IMR-90 (cell line): ENCODE measurements around the gene MRPL38. TPM values are rescaled to one million over a fixed set of nuclear protein-coding genes. Genes with fewer than 3 reads are reported as not detected.

ENCODE experiments used
- ATAC-seq: fragments of 200-7000 bp; cut with Tn5 transposase; 2 replicates; pipeline ENCODE4 v1.9.1; 2020; ENCODE audit warnings: low read depth, mild to moderate bottlenecking, moderate library complexity
- BruUV-seq: library from RNA; stranded (reverse); fragments of 400-500 nt; replicated peaks from 2 replicates; lab custom pipeline; 2021; lab: Mats Ljungman, UMichigan
- CTCF ChIA-PET: fragments of 300-600 bp; formaldehyde crosslinking; extraction: SDS; loops from one replicate; lab custom pipeline; 2021; ENCODE audit warnings: antibody characterized with exemption; lab: Yijun Ruan, JAX
- POLR2A ChIA-PET: fragments of 300-600 bp; sonication (Branson Sonifier 250); formaldehyde crosslinking; loops from one replicate; lab custom pipeline; 2022; ENCODE audit warnings: antibody characterized with exemption; ENCODE audit not compliant: unreplicated experiment; lab: Charles Lee
- DNase-seq: peaks from one replicate; pipeline ENCODE4 v3.0.0; 2013
- H2AFZ ChIP-seq: replicated peaks from 2 replicates; pipeline ENCODE3; 2013; ENCODE audit warnings: low read length, mild to moderate bottlenecking; ENCODE audit not compliant: poor library complexity
- H2AK5ac ChIP-seq: 2 replicates; pipeline ENCODE4 v1.6.1; 2013; ENCODE audit warnings: low read depth, low read length, inconsistent platforms
- H2AK9ac ChIP-seq: replicated peaks from 2 replicates; pipeline ENCODE3; 2013; ENCODE audit warnings: mild to moderate bottlenecking, low read depth, low read length, moderate library complexity; ENCODE audit not compliant: poor library complexity
- H2BK120ac ChIP-seq: 2 replicates; pipeline ENCODE4 v1.6.1; 2013; ENCODE audit warnings: low read depth, low read length, inconsistent platforms
- H2BK15ac ChIP-seq: 3 replicates; pipeline ENCODE4 v1.6.1; 2013; ENCODE audit warnings: low read depth, low read length, inconsistent platforms
- H2BK20ac ChIP-seq: 2 replicates; pipeline ENCODE4 v1.6.1; 2013; ENCODE audit warnings: low read depth, mild to moderate bottlenecking, inconsistent platforms, low read length, moderate library complexity
- H2BK5ac ChIP-seq: 2 replicates; pipeline ENCODE4 v1.6.1; 2013; ENCODE audit warnings: mild to moderate bottlenecking, low read depth, low read length, inconsistent platforms; ENCODE audit not compliant: poor library complexity, severe bottlenecking
- H3K14ac ChIP-seq: replicated peaks from 2 replicates; pipeline ENCODE4 v1.6.1; 2013; ENCODE audit warnings: low read depth, low read length, inconsistent platforms
- H3K18ac ChIP-seq: 2 replicates; pipeline ENCODE4 v1.6.1; 2013; ENCODE audit warnings: low read depth, low read length, control low read depth
- H3K23ac ChIP-seq: 2 replicates; pipeline ENCODE4 v1.6.1; 2013; ENCODE audit warnings: low read depth, low read length, inconsistent platforms
- H3K27ac ChIP-seq: 2 replicates; pipeline ENCODE4 v1.5.1; 2013; ENCODE audit warnings: mild to moderate bottlenecking, control low read depth, low read length; ENCODE audit not compliant: insufficient read depth
- H3K27me3 ChIP-seq: 2 replicates; pipeline ENCODE4 v1.6.1; 2013; ENCODE audit warnings: low read length; ENCODE audit not compliant: control insufficient read depth, insufficient read depth
- H3K36me3 ChIP-seq: 2 replicates; pipeline ENCODE4 v1.6.1; 2013; ENCODE audit warnings: low read length, mixed read lengths; ENCODE audit not compliant: control insufficient read depth, insufficient read depth
- H3K4ac ChIP-seq: 2 replicates; pipeline ENCODE4 v1.6.1; 2013; ENCODE audit warnings: low read depth, low read length, inconsistent platforms
- H3K4me1 ChIP-seq: 2 replicates; pipeline ENCODE4 v1.6.1; 2013; ENCODE audit warnings: low read length, mixed read lengths; ENCODE audit not compliant: control insufficient read depth, insufficient read depth
- H3K4me2 ChIP-seq: 2 replicates; pipeline ENCODE4 v1.6.1; 2013; ENCODE audit warnings: low read depth, mild to moderate bottlenecking, control low read depth, low read length, moderate library complexity
- H3K4me3 ChIP-seq: 2 replicates; pipeline ENCODE4 v1.5.1; 2013; ENCODE audit warnings: low read depth, mild to moderate bottlenecking, control low read depth, low read length, moderate library complexity; ENCODE audit not compliant: insufficient read depth
- H3K56ac ChIP-seq: 2 replicates; pipeline ENCODE4 v1.6.1; 2013; ENCODE audit warnings: low read length, inconsistent platforms; ENCODE audit not compliant: insufficient read depth; ENCODE audit errors: extremely low read depth
- H3K79me1 ChIP-seq, 2 experiments: 2 replicates each; pipeline ENCODE4 v1.6.1; 2013; ENCODE audit warnings: low read length in 2 of 2, inconsistent platforms in 1 of 2, low read depth in 1 of 2
- H3K9ac ChIP-seq: 2 replicates; pipeline ENCODE4 v1.6.1; 2013; ENCODE audit warnings: low read depth, low read length, control low read depth
- H3K9me1 ChIP-seq: 2 replicates; pipeline ENCODE4 v1.6.1; 2013; ENCODE audit warnings: low read length, inconsistent platforms; ENCODE audit not compliant: insufficient read depth
- H3K9me3 ChIP-seq: 2 replicates; pipeline ENCODE4 v1.6.1; 2013; ENCODE audit warnings: low read length; ENCODE audit not compliant: control insufficient read depth, insufficient read depth
- H4K20me1 ChIP-seq: 2 replicates; pipeline ENCODE4 v1.6.1; 2013; ENCODE audit warnings: low read length, inconsistent platforms; ENCODE audit not compliant: insufficient read depth
- H4K5ac ChIP-seq: 2 replicates; pipeline ENCODE4 v1.6.1; 2013; ENCODE audit warnings: mild to moderate bottlenecking, low read depth, low read length, control low read depth
- H4K8ac ChIP-seq, 2 experiments: 2 replicates each; pipeline ENCODE4 v1.6.1; 2013; ENCODE audit warnings: low read depth in 2 of 2, low read length in 2 of 2, control low read depth in 1 of 2, inconsistent platforms in 1 of 2
- H4K91ac ChIP-seq: 2 replicates; pipeline ENCODE4 v1.6.1; 2013; ENCODE audit warnings: low read depth, low read length, inconsistent platforms; ENCODE audit not compliant: insufficient read depth
- CTCF ChIP-seq: conservative IDR thresholded peaks from 2 replicates; pipeline ENCODE4 v1.5.1; 2012; ENCODE audit warnings: mild to moderate bottlenecking, low read depth, low read length, improper control_type of control experiment
- MAFK ChIP-seq: IDR thresholded peaks from 2 replicates; pipeline ENCODE4 v1.6.1; 2012; ENCODE audit warnings: low read depth, low read length, improper control_type of control experiment
- MAZ ChIP-seq: IDR thresholded peaks from 2 replicates; pipeline ENCODE4 v1.6.1; 2012; ENCODE audit warnings: low read depth, mild to moderate bottlenecking, low read length, improper control_type of control experiment, moderate library complexity, borderline replicate concordance
- SMC3 ChIP-seq: fragments of 150-350 bp; IDR thresholded peaks from 2 replicates; pipeline ENCODE4 v1.6.1; 2016; ENCODE audit warnings: low read depth, mild to moderate bottlenecking, antibody characterized with exemption, low read length, moderate library complexity
- WGBS, 2 experiments: methylation state at CpG; one replicate each; pipeline versions ENCODE4 v1.1.5 to v1.1.7; 2013; ENCODE audit warnings: missing lambda C conversion rate in 2 of 2; ENCODE audit not compliant: insufficient read length in 1 of 2; ENCODE audit errors: extremely low coverage in 2 of 2; 5-methylcytosine and 5-hydroxymethylcytosine counted together
- dilution Hi-C: fragments of 300-500 bp; cut with HindIII; formaldehyde crosslinking; loops from one replicate; pipeline ENCODE4 v1.14.3; 2018; ENCODE audit warnings: low sequenced_read_pairs; ENCODE audit not compliant: unreplicated experiment
- in situ Hi-C: fragments of 300-500 bp; cut with MboI; formaldehyde crosslinking; loops from 3 replicates; pipeline ENCODE4 v1.14.3; 2019; ENCODE audit warnings: low sequenced_read_pairs, inconsistent platforms, mixed read lengths
- intact Hi-C: fragments of 100-400 bp; cut with micrococcal nuclease; formaldehyde crosslinking; loops from 2 replicates; pipeline ENCODE4 v1.10.0; 2022
- polyA plus RNA-seq, 3 experiments: library from polyadenylated mRNA; depleted of rRNA; stranded (reverse); fragments of >200 nt; gene quantifications; 2 replicates each; pipeline ENCODE4 v1.2.3, GENCODE V29; 2012; ENCODE audit warnings: low replicate concordance in 1 of 3
- total RNA-seq: library from RNA; depleted of rRNA; stranded (reverse); fragments of >200 nt; gene quantifications from 2 replicates; pipeline ENCODE4 v1.2.3, GENCODE V29; 2012

The MRPL38 gene
- total and polyA plus RNA-seq, 2 of the 4 experiments (the other 2 are of a cell fraction) = 13.3 to 42.5 TPM

- Histone ChIP-seq H3K9ac (peak within 1 kb of the TSS; percentile 64), H3K56ac (peak within 1 kb of the TSS; percentile 22; the same call in 1 of the 2 replicates), H3K4me2 (peak within 1 kb of the TSS; percentile 92), H3K4me3 (peak within 1 kb of the TSS; percentile 46), H3K9me1 (0 out of 2 replicates have a peak, but pooled peaks cover 3% of the 10 kb centered on the region), H3K18ac (peak within 1 kb of the TSS; percentile 58), H3K27me3 (peaks cover 3% of the 10 kb centered on the region), H3K9me3 (no peaks in the 10 kb centered on the region), H3K79me1 (peaks cover 0 to 23% of the 10 kb centered on the region in 2 experiments; a peak in 3 of 4 replicates), H3K4ac (peak within 1 kb of the TSS; percentile 83), H4K5ac (peak within 1 kb of the TSS; percentile 84; the same call in 1 of the 2 replicates), H4K8ac (peak within 1 kb of the TSS; percentile 44 to 83), H3K27ac (peak within 1 kb of the TSS; percentile 75), H2BK15ac (peak within 1 kb of the TSS; percentile 30; the same call in 1 of the 3 replicates), H2AK9ac (peak within 1 kb of the TSS; percentile 96), H3K14ac (peak within 1 kb of the TSS; percentile 71), H3K4me1 (peaks cover 18% of the 10 kb centered on the region), H2AK5ac (peak within 1 kb of the TSS; percentile 88), H4K91ac (peak within 1 kb of the TSS; percentile 81), H3K36me3 (peaks cover 6% of the 10 kb centered on the region; the same call in 1 of the 2 replicates), H2BK120ac (peak within 1 kb of the TSS; percentile 61), H2BK5ac (peak within 1 kb of the TSS; percentile 28), H2BK20ac (no peak within 1 kb of the TSS), H4K20me1 (peaks cover 10% of the 10 kb centered on the region; the same call in 1 of the 2 replicates), H2AFZ (peak within 1 kb of the TSS; percentile 96), H3K23ac (peak within 1 kb of the TSS; percentile 61)
- CTCF ChIA-PET = interaction anchor here (0.8 to 1.3 kb wide), 5 partner anchors 17 to 99 kb away, joined by 3 to 7 read pairs (median 3); partner anchors contain the start of genes TRIM65 and WBP2
- ATAC-seq (peak; percentile 55), DNase-seq (peak; percentile 49)
- dilution Hi-C loops (no loop called here), in situ Hi-C loops (no loop called here), intact Hi-C loops (loop anchor here (10.0 kb wide), 1 partner anchor 94 kb away; the partner anchor contains the start of gene UNK)
- TF ChIP-seq MAFK (no peak), MAZ (no peak), CTCF (peak; percentile 24; the same call in 1 of the 2 replicates), SMC3 (no peak)
- WGBS, 2 experiments = 2% methylated on average over 56 of the region's 87 CpGs; no CpG with 5 or more reads in 1 of the 2 experiments
- BruUV-seq = no TSS peak
- POLR2A ChIA-PET = interaction anchor here (0.6 to 1.4 kb wide), 3 partner anchors 18 to 78 kb away, joined by 3 to 6 read pairs (median 4); partner anchors contain the start of gene TRIM65
These were observed 26.3 kb downstream of the MRPL38 start, which contains the start of gene TRIM47 for GRCh38 chr17:75878174-75878998. Gene TRIM47, minus strand, starts transcription at chr17:75878581. Its CDS starts 33 bp downstream, at chr17:75878548.
